HepG2 (cell line): ENCODE results near the gene ACSL6. TPM values are rescaled to one million over a fixed set of nuclear protein-coding genes. Genes with fewer than 3 reads are reported as not detected.
A peak's percentile ranks its signal among the peaks of the same experiment; 100 is the strongest.

Experiments
- ATAC-seq: fragments of 200-7000 bp; cut with Tn5 transposase; 3 replicates; pipeline ENCODE4 v1.9.1; 2020; ENCODE audit warnings: mild to moderate bottlenecking, moderate library complexity
- BruUV-seq: library from RNA; stranded (reverse); fragments of 400-500 nt; replicated peaks from 2 replicates; lab custom pipeline; 2021; lab: Mats Ljungman, UMichigan
- CTCF ChIA-PET: fragments of 300-600 bp; formaldehyde crosslinking; extraction: SDS; loops from one replicate; lab custom pipeline; 2021; ENCODE audit warnings: low total read pairs, inconsistent platforms, low intra/inter-chr PET ratio; lab: Yijun Ruan, JAX
- POLR2A ChIA-PET: fragments of 350-600 bp; sonication (Branson Sonifier 250); formaldehyde crosslinking; loops from one replicate; lab custom pipeline; 2020; ENCODE audit warnings: antibody characterized with exemption, inconsistent platforms; lab: Yijun Ruan, JAX
- DNase-seq: peaks from one replicate; pipeline ENCODE4 v3.0.0-alpha.2; 2015; ENCODE audit warnings: low spot score
- FAIRE-seq: peaks from 3 replicates; lab custom pipeline; 2011; peaks lifted over from hg19 to GRCh38; lab: Jason Lieb, UNC
- H2AFZ ChIP-seq: one replicate; pipeline ENCODE4 v1.6.1; 2011; ENCODE audit warnings: low read length, inconsistent platforms
- H3K27ac ChIP-seq: fragments of 300-600 bp; 3 replicates; pipeline ENCODE4 v1.8.0; 2011; ENCODE audit warnings: mixed run types, mild to moderate bottlenecking, mixed read lengths, low read length, inconsistent platforms; ENCODE audit not compliant: insufficient read depth; ENCODE audit errors: extremely low read length
- H3K27me3 ChIP-seq, 2 experiments: fragments of 200-600 bp in 1 of 2; 2 replicates in 1 of 2; 3 replicates in 1 of 2; pipeline versions ENCODE4 v1.6.0 to v1.8.0; 2011; ENCODE audit warnings: low read length in 2 of 2, mild to moderate bottlenecking in 2 of 2, moderate library complexity in 2 of 2, inconsistent platforms in 1 of 2; ENCODE audit not compliant: insufficient read depth in 2 of 2, control insufficient read depth in 1 of 2
- H3K36me3 ChIP-seq, 2 experiments: fragments of 200-600 bp in 1 of 2; replicated peaks in 1 of 2; 2 replicates in 1 of 2; 3 replicates in 1 of 2; pipeline versions ENCODE4 v1.5.1 to v1.8.0; 2011; ENCODE audit warnings: low read length in 2 of 2, inconsistent platforms in 1 of 2; ENCODE audit not compliant: insufficient read depth in 2 of 2, control insufficient read depth in 1 of 2
- H3K4me1 ChIP-seq: 2 replicates; pipeline ENCODE4 v1.5.1; 2012; ENCODE audit warnings: low read length, inconsistent platforms; ENCODE audit not compliant: insufficient read depth
- H3K4me2 ChIP-seq: 2 replicates; pipeline ENCODE4 v1.6.0; 2011; ENCODE audit warnings: low read depth, low read length, inconsistent platforms
- H3K4me3 ChIP-seq, 3 experiments: fragments of 200-600 bp in 1 of 3; sonication (generic), shearing (Covaris generic) in 1 of 3; replicated peaks in 1 of 3; 2 replicates each; pipeline ENCODE4 v1.5.1; 2011 to 2016; ENCODE audit warnings: low read length in 3 of 3, inconsistent platforms in 2 of 3, low read depth in 2 of 3, mild to moderate bottlenecking in 2 of 3, control low read depth in 1 of 3, mixed read lengths in 1 of 3; ENCODE audit not compliant: insufficient read depth in 1 of 3
- H3K79me2 ChIP-seq: one replicate; pipeline ENCODE4 v1.6.1; 2011; ENCODE audit warnings: low read length, inconsistent platforms; ENCODE audit not compliant: insufficient read depth
- H3K9ac ChIP-seq: 2 replicates; pipeline ENCODE4 v1.6.0; 2011; ENCODE audit warnings: mild to moderate bottlenecking, low read depth, low read length, inconsistent platforms; ENCODE audit not compliant: insufficient read depth
- H3K9me3 ChIP-seq: 2 replicates; pipeline ENCODE4 v1.5.1; 2012; ENCODE audit warnings: mild to moderate bottlenecking, low read length
- H4K20me1 ChIP-seq: 2 replicates; pipeline ENCODE4 v1.6.0; 2011; ENCODE audit warnings: inconsistent platforms, mild to moderate bottlenecking, low read length, moderate library complexity; ENCODE audit not compliant: insufficient read depth
- ATF7 ChIP-seq, 2 experiments: fragments of 450-650 bp in 1 of 2; sonication (generic) in 1 of 2; formaldehyde crosslinking in 1 of 2; IDR thresholded peaks; 2 replicates each; pipeline versions ENCODE4 v1.4.0 to v1.6.1; 2016 to 2020; ENCODE audit warnings: antibody characterized with exemption in 1 of 2, mild to moderate bottlenecking in 1 of 2, missing genetic modification reagents in 1 of 2
- BORCS8-MEF2B ChIP-seq: sonication (generic); formaldehyde crosslinking; IDR thresholded peaks from 2 replicates; pipeline ENCODE4 v1.8.0; 2022; ENCODE audit warnings: mild to moderate bottlenecking, missing genetic modification reagents
- FOXJ3 ChIP-seq: sonication (generic); formaldehyde crosslinking; IDR thresholded peaks from 2 replicates; pipeline ENCODE4 v1.4.0; 2020; ENCODE audit warnings: missing genetic modification reagents, mild to moderate bottlenecking, borderline replicate concordance
- GTF2F1 ChIP-seq: fragments of 150-350 bp; IDR thresholded peaks from 2 replicates; pipeline ENCODE4 v1.6.1; 2014; ENCODE audit warnings: low read length
- HDAC6 ChIP-seq: fragments of 200-600 bp; sonication (generic); IDR thresholded peaks from 2 replicates; pipeline ENCODE4 v1.7.0; 2017; ENCODE audit warnings: mild to moderate bottlenecking, antibody characterized with exemption, low read length, low read depth
- NR2F6 ChIP-seq, 2 experiments: IDR thresholded peaks; 2 replicates each; pipeline ENCODE4 v1.6.1; 2016; ENCODE audit warnings: antibody characterized with exemption in 1 of 2, mild to moderate bottlenecking in 1 of 2
- PHF20 ChIP-seq: sonication (generic); formaldehyde crosslinking; IDR thresholded peaks from 2 replicates; pipeline ENCODE4 v1.5.0; 2020; ENCODE audit warnings: mild to moderate bottlenecking, missing genetic modification reagents
- PPARG ChIP-seq: conservative IDR thresholded peaks from 2 replicates; pipeline ENCODE4 v1.6.1; 2016; ENCODE audit warnings: missing biosample characterization, missing genetic modification reagents
- RBAK ChIP-seq: sonication (generic); formaldehyde crosslinking; IDR thresholded peaks from 2 replicates; pipeline ENCODE4 v1.5.1; 2020; ENCODE audit warnings: mild to moderate bottlenecking, missing genetic modification reagents
- RBM22 ChIP-seq: fragments of 200-400 bp; formaldehyde crosslinking; optimal IDR thresholded peaks from 2 replicates; pipeline ENCODE3; 2017; ENCODE audit warnings: mild to moderate bottlenecking, low read length, moderate library complexity
- SMAD3 ChIP-seq: sonication (generic); formaldehyde crosslinking; IDR thresholded peaks from 2 replicates; pipeline ENCODE4 v1.4.0; 2020; ENCODE audit warnings: missing genetic modification reagents
- SOX13 ChIP-seq, 3 experiments: fragments of 450-650 bp in 1 of 3; sonication (generic) in 1 of 3; formaldehyde crosslinking in 1 of 3; IDR thresholded peaks in 2 of 3; conservative IDR thresholded peaks in 1 of 3; 2 replicates each; pipeline versions ENCODE4 v1.5.0 to v1.6.1; 2016 to 2020; ENCODE audit warnings: antibody characterized with exemption in 1 of 3, mild to moderate bottlenecking in 1 of 3, missing compliant biosample characterization in 1 of 3, missing genetic modification reagents in 1 of 3, moderate library complexity in 1 of 3
- ZBTB25 ChIP-seq: IDR thresholded peaks from 2 replicates; pipeline ENCODE4 v1.6.1; 2018; ENCODE audit warnings: missing genetic modification reagents
- ZFP36L2 ChIP-seq: sonication (generic); formaldehyde crosslinking; IDR thresholded peaks from 2 replicates; pipeline ENCODE4 v1.4.0; 2020; ENCODE audit warnings: missing genetic modification reagents
- ZKSCAN1 ChIP-seq: fragments of 150-350 bp; IDR thresholded peaks from 2 replicates; pipeline ENCODE4 v1.6.1; 2014; ENCODE audit warnings: low read length
- ZNF282 ChIP-seq: fragments of 450-650 bp; IDR thresholded peaks from 2 replicates; pipeline ENCODE4 v1.6.1; 2018; ENCODE audit not compliant: partially characterized antibody
- ZNF337 ChIP-seq: sonication (generic); formaldehyde crosslinking; IDR thresholded peaks from 2 replicates; pipeline ENCODE4 v1.5.1; 2020; ENCODE audit warnings: missing genetic modification reagents, low read depth, mild to moderate bottlenecking, borderline replicate concordance
- ZNF431 ChIP-seq: sonication (generic); formaldehyde crosslinking; IDR thresholded peaks from 2 replicates; pipeline ENCODE4 v1.9.0; 2022; ENCODE audit warnings: missing genetic modification reagents, low read depth, mild to moderate bottlenecking, borderline replicate concordance
- ZNF44 ChIP-seq: sonication (generic); formaldehyde crosslinking; IDR thresholded peaks from 2 replicates; pipeline ENCODE4 v1.5.1; 2020; ENCODE audit warnings: mild to moderate bottlenecking, missing genetic modification reagents
- ZNF761 ChIP-seq: sonication (generic); formaldehyde crosslinking; conservative IDR thresholded peaks from 2 replicates; pipeline ENCODE4 v1.4.0; 2020; ENCODE audit warnings: mild to moderate bottlenecking, missing genetic modification reagents
- ZNF788 ChIP-seq: sonication (generic); formaldehyde crosslinking; IDR thresholded peaks from 2 replicates; pipeline ENCODE4 v1.5.0; 2020; ENCODE audit warnings: mild to moderate bottlenecking, missing genetic modification reagents, borderline replicate concordance
- WGBS: methylation state at CpG from one replicate; pipeline ENCODE4 v1.1.6; 2017; ENCODE audit warnings: low lambda C conversion rate; 5-methylcytosine and 5-hydroxymethylcytosine counted together
- in situ Hi-C: cut with HindIII; loops from 2 replicates; pipeline ENCODE4 v1.10.0; 2017; ENCODE audit warnings: low pct_unique_long_range_greater_than_20kb; ENCODE audit not compliant: extremely low pct_ligation_motif_present
- intact Hi-C: fragments of 100-400 bp; cut with micrococcal nuclease; formaldehyde crosslinking; loops from one replicate; pipeline ENCODE4 v1.10.0; 2022; ENCODE audit not compliant: unreplicated experiment
- polyA plus RNA-seq, 8 experiments: library from polyadenylated mRNA; depleted of rRNA in 3 of 8; stranded (reverse) in 7 of 8; unstranded in 1 of 8; fragments of >200 nt; fragmentation: Illumina TruSeq in 4 of 8; extraction: Trizol in 4 of 8; gene quantifications; 2 replicates each; pipeline versions ENCODE4 v1.2.1 to v1.2.3, GENCODE V29; 2011 to 2016; ENCODE audit warnings: low read depth in 4 of 8, missing spikeins in 1 of 8, mixed read lengths in 1 of 8; ENCODE audit not compliant: insufficient read depth in 1 of 8
- total RNA-seq, 5 experiments: library from RNA; depleted of rRNA; stranded (reverse); fragments of >200 nt; fragmentation: Illumina TruSeq; extraction: Trizol; gene quantifications; 2 replicates each; pipeline ENCODE4 v1.2.3, GENCODE V29; 2016; ENCODE audit warnings: low read depth in 1 of 5
- TF ChIP-seq, protein P1 (sequence below): sonication (generic); formaldehyde crosslinking; IDR thresholded peaks from 2 replicates; pipeline ENCODE4 v1.5.1; 2020; ENCODE audit warnings: mild to moderate bottlenecking, missing genetic modification reagents, moderate library complexity

Gene ACSL6
- total and polyA plus RNA-seq, 2 of the 13 experiments (the other 11 are each of a cell fraction or from before 2014, with no cell fraction given): 3.7 to 3.8 TPM

DNA sequence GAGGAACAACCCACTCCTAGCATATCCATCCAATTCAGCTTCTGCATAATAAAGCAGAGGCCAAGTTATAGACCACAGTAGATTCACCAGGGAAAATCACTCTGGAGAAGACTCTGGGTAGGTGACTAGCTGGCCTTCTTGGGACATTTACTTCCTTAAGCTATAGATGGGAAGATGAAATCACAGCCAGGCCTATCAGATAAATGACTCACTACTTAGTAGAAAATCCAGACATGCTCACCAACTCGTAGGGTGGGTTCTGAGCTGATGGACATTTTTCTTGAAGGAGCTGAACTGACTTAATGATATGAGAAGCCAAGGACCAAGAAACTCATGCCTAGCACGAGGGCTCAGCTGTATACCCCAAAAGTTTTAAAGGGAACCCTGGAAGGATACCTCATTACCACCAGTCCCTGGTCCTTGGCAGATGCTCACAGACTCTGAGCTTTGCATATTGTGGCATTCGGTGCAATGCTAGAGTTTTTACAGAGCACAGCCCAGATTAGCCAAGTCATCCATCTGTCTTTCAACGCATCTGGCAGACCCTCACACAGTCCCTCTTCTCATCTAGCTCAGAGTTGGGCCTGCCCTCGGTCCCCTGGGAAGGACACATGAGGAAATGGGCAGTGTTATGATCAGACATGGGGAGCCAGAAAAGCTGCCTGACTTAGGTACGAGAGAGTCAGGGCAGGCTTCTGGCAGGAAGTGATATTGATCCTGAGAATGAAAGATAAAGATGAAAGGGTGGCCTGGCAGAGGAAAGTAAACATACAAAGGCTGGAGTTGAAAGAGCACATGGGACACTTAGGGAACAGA, 15.0 kb downstream of the ACSL6 start:
- 22% methylated on average over 5 of the region's 6 CpGs for WGBS
- no peaks in the 10 kb centered on the region for H4K20me1 ChIP-seq
- FAIRE-seq (peak; percentile 96), DNase-seq (peak; percentile 91), ATAC-seq (peak; percentile 73)
- H3K4me2 ChIP-seq: peak overlapping the region; percentile 77
- peak overlapping the region; percentile 75 for H3K9ac ChIP-seq
- H3K27me3 ChIP-seq: no peaks in the 10 kb centered on the region
- intact Hi-C loops: no loop called here
- H2AFZ ChIP-seq: no peak overlapping the region
- no peaks in the 10 kb centered on the region for H3K79me2 ChIP-seq
- peak overlapping the region; percentile 97 for H3K27ac ChIP-seq
- BruUV-seq: TSS peak; percentile 36
- no peaks in the 10 kb centered on the region for H3K9me3 ChIP-seq
- ChIA-PET POLR2A (interaction anchor here (0.8 to 4.4 kb wide), 14 partner anchors 8 to 386 kb away, joined by 3 to 55 read pairs (median 4); partner anchors contain the start of gene FNIP1), CTCF (no interaction called here)
- in situ Hi-C loops: no loop called here
- peak overlapping the region in 1 of 3 experiments; percentile 32; a peak in 1 of 6 replicates for H3K4me3 ChIP-seq
- no peaks in the 10 kb centered on the region for H3K36me3 ChIP-seq
- peaks cover 91% of the 10 kb centered on the region for H3K4me1 ChIP-seq
- TF ChIP-seq, protein P1, sequence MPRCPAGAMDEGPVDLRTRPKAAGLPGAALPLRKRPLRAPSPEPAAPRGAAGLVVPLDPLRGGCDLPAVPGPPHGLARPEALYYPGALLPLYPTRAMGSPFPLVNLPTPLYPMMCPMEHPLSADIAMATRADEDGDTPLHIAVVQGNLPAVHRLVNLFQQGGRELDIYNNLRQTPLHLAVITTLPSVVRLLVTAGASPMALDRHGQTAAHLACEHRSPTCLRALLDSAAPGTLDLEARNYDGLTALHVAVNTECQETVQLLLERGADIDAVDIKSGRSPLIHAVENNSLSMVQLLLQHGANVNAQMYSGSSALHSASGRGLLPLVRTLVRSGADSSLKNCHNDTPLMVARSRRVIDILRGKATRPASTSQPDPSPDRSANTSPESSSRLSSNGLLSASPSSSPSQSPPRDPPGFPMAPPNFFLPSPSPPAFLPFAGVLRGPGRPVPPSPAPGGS (CRISPR knock-in tag): peak; percentile 32; the same call in 1 of the 2 replicates
- TF ChIP-seq ZBTB25 (CRISPR knock-in tag) (peak; percentile 78; the same call in 1 of the 2 replicates), ZNF282 (no peak), ZNF337 (CRISPR knock-in tag) (no peak), FOXJ3 (CRISPR knock-in tag) (peak; percentile 92; the same call in 1 of the 2 replicates), SMAD3 (CRISPR knock-in tag) (peak; percentile 65; the same call in 1 of the 2 replicates), SOX13 (IDR thresholded peaks at IDR 0.05) (peak; percentile 72; the same call in 1 of the 2 replicates), SOX13 (CRISPR knock-in tag; conservative IDR thresholded peaks at IDR 0.05 in 1 of 2, IDR thresholded peaks at IDR 0.05 in 1 of 2) (peak in 1 of 2 experiments; percentile 89; a peak in 2 of 4 replicates), HDAC6 (no peak), ATF7 (IDR thresholded peaks at IDR 0.05) (no peak), ATF7 (CRISPR knock-in tag; IDR thresholded peaks at IDR 0.05) (no peak), PPARG (CRISPR knock-in tag) (peak; percentile 80), RBM22 (no peak), ZFP36L2 (CRISPR knock-in tag) (no peak), ZNF431 (CRISPR knock-in tag) (peak; percentile 80), NR2F6 (IDR thresholded peaks at IDR 0.05) (peak; percentile 83), NR2F6 (CRISPR knock-in tag; IDR thresholded peaks at IDR 0.05) (peak; percentile 90), ZKSCAN1 (no peak; the same call in 1 of the 2 replicates), PHF20 (CRISPR knock-in tag) (no peak), RBAK (CRISPR knock-in tag) (no peak), ZNF788 (no peak; the same call in 1 of the 2 replicates), ZNF761 (CRISPR knock-in tag) (0 out of 2 replicates have a peak, but pooled peaks have one; percentile 65), GTF2F1 (no peak), BORCS8-MEF2B (CRISPR knock-in tag) (no peak), ZNF44 (CRISPR knock-in tag) (no peak)
